ENCODE data around the gene PLA2G3.

DNA sequence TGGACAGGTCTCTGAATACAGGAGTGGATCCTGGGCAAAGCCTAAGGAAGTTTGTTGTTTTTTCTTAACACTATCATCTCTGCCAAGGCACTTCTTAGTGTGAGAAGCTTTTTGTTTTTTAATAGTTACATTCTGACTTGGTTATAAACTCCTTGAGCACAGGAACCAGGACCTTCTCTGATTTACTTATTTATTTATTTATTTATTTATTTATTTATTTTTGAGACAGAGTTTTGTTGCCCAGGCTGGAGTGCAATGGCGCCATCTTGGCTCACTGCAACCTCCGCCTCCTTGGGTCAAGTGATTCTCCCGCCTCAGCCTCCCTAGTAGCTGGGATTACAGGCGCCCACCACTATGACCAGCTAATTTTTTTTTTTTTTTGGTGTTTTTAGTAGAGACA lies 30.7 kb upstream of the PLA2G3 start:
- TF ChIP-seq, protein P1, sequence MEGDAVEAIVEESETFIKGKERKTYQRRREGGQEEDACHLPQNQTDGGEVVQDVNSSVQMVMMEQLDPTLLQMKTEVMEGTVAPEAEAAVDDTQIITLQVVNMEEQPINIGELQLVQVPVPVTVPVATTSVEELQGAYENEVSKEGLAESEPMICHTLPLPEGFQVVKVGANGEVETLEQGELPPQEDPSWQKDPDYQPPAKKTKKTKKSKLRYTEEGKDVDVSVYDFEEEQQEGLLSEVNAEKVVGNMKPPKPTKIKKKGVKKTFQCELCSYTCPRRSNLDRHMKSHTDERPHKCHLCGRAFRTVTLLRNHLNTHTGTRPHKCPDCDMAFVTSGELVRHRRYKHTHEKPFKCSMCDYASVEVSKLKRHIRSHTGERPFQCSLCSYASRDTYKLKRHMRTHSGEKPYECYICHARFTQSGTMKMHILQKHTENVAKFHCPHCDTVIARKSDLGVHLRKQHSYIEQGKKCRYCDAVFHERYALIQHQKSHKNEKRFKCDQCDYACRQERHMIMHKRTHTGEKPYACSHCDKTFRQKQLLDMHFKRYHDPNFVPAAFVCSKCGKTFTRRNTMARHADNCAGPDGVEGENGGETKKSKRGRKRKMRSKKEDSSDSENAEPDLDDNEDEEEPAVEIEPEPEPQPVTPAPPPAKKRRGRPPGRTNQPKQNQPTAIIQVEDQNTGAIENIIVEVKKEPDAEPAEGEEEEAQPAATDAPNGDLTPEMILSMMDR (IDR thresholded peaks at IDR 0.05; ENCODE audit: control extremely low read depth in 1 of 3, insufficient read depth in 1 of 3, low read depth in 1 of 3, low read length in 3 of 3) = no peak
- TF ChIP-seq GTF2F1 (IDR thresholded peaks at IDR 0.05; ENCODE audit: borderline replicate concordance, low read depth, low read length) (no peak), NRF1 (IDR thresholded peaks at IDR 0.05; ENCODE audit: low read depth, low read length) (no peak), TBP (IDR thresholded peaks at IDR 0.05; ENCODE audit: low read depth, low read length) (no peak), POLR2A (IDR thresholded peaks at IDR 0.05; ENCODE audit: control extremely low read depth in 1 of 2, low read depth in 2 of 2, low read length in 2 of 2) (no peak), RAD21 (IDR thresholded peaks at IDR 0.05 in 1 of 2, conservative IDR thresholded peaks at IDR 0.05 in 1 of 2; ENCODE audit: low read depth in 2 of 2, low read length in 2 of 2) (no peak)
- TF ChIP-seq, protein P2, sequence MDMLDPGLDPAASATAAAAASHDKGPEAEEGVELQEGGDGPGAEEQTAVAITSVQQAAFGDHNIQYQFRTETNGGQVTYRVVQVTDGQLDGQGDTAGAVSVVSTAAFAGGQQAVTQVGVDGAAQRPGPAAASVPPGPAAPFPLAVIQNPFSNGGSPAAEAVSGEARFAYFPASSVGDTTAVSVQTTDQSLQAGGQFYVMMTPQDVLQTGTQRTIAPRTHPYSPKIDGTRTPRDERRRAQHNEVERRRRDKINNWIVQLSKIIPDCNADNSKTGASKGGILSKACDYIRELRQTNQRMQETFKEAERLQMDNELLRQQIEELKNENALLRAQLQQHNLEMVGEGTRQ (IDR thresholded peaks at IDR 0.05; ENCODE audit: low read length) = no peak
- TF ChIP-seq, protein P3, sequence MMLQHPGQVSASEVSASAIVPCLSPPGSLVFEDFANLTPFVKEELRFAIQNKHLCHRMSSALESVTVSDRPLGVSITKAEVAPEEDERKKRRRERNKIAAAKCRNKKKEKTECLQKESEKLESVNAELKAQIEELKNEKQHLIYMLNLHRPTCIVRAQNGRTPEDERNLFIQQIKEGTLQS (IDR thresholded peaks at IDR 0.05; ENCODE audit: insufficient read depth, low read depth, low read length) = no peak

All from H1 (cell line).